Measurements from ENCODE around the gene TRMT1.

TRMT1 gene

GRCh38 chr19:13057147-13057572 is 59.4 kb downstream of the TRMT1 start:
- H3K36me3 Mint-ChIP-seq (ENCODE audit: insufficient read depth): peaks cover 5% of the 10 kb centered on the region
- peaks cover 0 to 47% of the 10 kb centered on the region in 2 donors for H3K27me3 Mint-ChIP-seq
- H3K4me1 Mint-ChIP-seq (ENCODE audit: low read depth in 2 of 2): peaks cover 4 to 10% of the 10 kb centered on the region in 2 donors
- no peak overlapping the region for H3K4me3 Mint-ChIP-seq
- DNase-seq (no peak), ATAC-seq (replicated peaks) (no peak)
- no peak overlapping the region for H3K27ac Mint-ChIP-seq
- no peaks in the 10 kb centered on the region for H3K9me3 Mint-ChIP-seq

GRCh38 chr19:13056052-13056660 is 60.4 kb downstream of the TRMT1 start:
- peaks cover 8 to 14% of the 10 kb centered on the region in 2 donors for H3K4me1 Mint-ChIP-seq (ENCODE audit: low read depth in 2 of 2)
- no peaks in the 10 kb centered on the region for H3K9me3 Mint-ChIP-seq
- peaks cover 0 to 51% of the 10 kb centered on the region in 2 donors for H3K27me3 Mint-ChIP-seq
- H3K4me3 Mint-ChIP-seq: no peak overlapping the region
- peaks cover 1% of the 10 kb centered on the region for H3K36me3 Mint-ChIP-seq (ENCODE audit: insufficient read depth)
- no peak overlapping the region for H3K27ac Mint-ChIP-seq
- DNase-seq: no peak
- ATAC-seq (replicated peaks): no peak

- DNase-seq (no peak), ATAC-seq (replicated peaks) (no peak)
- Mint-ChIP-seq H3K4me3 (no peak overlapping the region), H3K4me1 (ENCODE audit: low read depth in 2 of 2) (peaks cover 7 to 12% of the 10 kb centered on the region in 2 donors), H3K9me3 (no peaks in the 10 kb centered on the region), H3K27ac (no peak overlapping the region), H3K36me3 (ENCODE audit: insufficient read depth) (no peaks in the 10 kb centered on the region), H3K27me3 (peaks cover 0 to 53% of the 10 kb centered on the region in 2 donors)
These were observed 61.1 kb downstream of the TRMT1 start for GRCh38 chr19:13055213-13056051.

Data from effector memory CD8-positive, alpha-beta T cell (primary cell).